GM19395 (cell line): ENCODE measurements around the gene ART3.
"Not testable (repeated sequence)": the region's sequence is repeated elsewhere in the genome, so short reads cannot be mapped to it uniquely, and the experiment has no call there.

Experiments used
- ATAC-seq: cut with Tn5 transposase; IDR thresholded peaks from one replicate; pipeline ENCODE4 v1.9.1; 2021; ENCODE audit warnings: mild to moderate bottlenecking, moderate library complexity; ENCODE audit not compliant: unreplicated experiment

ART3 gene, protein sequence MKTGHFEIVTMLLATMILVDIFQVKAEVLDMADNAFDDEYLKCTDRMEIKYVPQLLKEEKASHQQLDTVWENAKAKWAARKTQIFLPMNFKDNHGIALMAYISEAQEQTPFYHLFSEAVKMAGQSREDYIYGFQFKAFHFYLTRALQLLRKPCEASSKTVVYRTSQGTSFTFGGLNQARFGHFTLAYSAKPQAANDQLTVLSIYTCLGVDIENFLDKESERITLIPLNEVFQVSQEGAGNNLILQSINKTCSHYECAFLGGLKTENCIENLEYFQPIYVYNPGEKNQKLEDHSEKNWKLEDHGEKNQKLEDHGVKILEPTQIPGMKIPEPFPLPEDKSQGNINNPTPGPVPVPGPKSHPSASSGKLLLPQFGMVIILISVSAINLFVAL

GRCh38 chr4:76074468-76074867, at the start of gene ART3:
TSS of gene ART3 (plus strand) at chr4:76074709. CDS start at chr4:76075890, 1,181 bp downstream.
- no peak for ATAC-seq

GRCh38 chr4:76028350-76028765, 46.2 kb upstream of the ART3 start:
- ATAC-seq: no peak

DNA sequence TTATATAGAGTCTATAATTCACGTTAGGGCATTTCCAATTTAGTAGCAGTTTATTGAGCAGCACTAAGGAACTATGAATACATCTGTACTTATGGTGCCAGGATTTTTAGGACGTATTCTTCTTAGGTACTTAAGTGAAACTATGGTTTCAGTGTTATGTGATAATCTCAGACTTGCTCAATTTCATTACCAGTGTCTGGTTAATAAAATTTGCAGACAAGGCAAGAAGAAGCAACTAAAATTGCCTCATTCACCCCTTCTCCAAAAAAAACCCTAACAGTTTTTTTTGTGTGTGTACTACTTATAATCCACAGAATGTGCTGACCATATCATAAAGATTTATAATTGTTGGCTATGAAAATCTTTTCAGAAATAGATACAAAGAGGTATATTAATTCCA, 45.2 kb upstream of the ART3 start:
- no peak for ATAC-seq

- ATAC-seq: no peak
These were observed 39.4 kb upstream of the ART3 start for GRCh38 chr4:76035141-76035540.

DNA sequence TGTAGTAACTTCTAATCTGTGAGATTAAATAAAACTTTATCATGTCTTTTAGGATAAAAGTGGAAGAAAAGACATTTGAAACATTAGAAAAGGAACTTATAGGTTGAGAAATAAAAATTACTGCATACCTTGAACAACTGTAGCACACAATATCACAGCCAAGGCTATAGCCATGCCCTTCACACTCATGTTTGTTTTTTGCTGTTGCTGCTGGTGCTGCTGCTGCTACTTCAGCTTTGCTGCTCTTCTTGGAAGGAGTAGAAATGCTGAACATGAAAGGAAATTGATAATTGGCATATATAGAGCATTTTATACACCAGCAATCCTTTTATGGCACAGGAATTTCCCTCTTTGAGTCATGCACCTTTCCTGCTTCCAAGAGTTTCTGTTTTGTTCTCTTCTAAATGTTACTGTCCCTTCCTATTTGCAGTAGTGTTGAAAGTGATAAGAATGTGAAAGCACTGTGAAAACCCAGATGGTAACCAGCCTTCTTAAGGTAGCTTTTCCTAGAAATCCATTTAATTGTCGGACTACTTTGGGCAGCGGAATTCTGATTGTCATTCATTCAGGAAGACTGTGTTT, 38.6 kb upstream of the ART3 start, which contains the start of gene CXCL11:
CXCL11 (minus strand) TSS at position 272 of the 582 bp plus-strand sequence; CDS start at position 189, 83 bp downstream.
- no peak for ATAC-seq

DNA sequence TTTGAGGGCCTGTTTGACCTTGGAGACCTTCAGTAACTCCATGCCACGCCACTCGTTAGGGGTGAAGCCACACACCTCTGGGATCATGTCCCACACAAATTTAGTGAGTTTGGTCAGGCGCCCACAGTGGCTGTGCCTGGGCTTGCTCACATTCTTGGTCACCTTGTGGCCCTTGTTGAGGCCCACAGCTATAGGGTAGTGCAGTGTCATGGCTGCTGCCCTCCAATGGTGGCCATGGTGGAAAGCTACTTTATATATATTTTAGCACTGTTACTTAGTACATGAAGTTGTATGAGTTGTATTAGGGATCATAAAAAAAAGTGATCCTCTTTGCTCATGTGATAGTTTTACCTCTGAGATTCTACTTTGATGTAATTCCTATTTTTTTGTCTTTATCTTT, 37.7 kb upstream of the ART3 start:
- ATAC-seq: no peak

DNA sequence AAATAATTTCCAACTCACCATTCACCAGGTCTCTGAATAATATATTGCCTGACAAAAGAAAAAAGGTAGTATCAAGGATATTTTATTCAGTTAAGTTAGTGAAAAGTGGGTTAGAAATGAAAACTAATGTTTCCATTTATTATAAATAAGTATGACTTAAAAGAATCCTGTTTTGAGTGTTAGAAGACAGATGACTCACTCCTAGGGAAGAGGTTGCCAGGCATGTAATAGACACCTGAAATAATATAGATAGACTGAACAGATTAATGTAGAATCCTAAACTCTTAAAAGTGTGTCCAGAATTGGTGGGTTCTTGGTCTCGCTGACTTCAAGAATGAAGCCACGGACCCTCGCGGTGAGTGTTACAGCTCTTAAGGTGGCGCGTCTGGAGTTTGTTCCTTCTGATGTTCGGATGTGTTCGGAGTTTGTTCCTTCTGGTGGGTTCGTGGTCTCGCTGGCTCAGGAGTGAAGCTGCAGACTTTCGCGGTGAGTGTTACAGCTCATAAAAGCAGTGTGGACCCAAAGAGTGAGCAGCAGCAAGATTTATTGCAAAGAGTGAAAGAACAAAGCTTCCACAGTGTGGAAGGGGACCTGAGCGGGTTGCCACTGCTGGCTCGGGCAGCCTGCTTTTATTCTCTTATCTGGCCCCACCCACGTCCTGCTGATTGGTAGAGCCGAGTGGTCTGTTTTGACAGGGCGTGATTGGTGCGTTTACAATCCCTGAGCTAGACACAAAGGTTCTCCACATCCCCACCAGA, 32.1 kb upstream of the ART3 start:
- ATAC-seq: not testable (repeated sequence)

GRCh38 chr4:76043306-76043705, 31.2 kb upstream of the ART3 start:
- ATAC-seq: not testable (repeated sequence)

- not testable (repeated sequence) for ATAC-seq
These were observed 29.8 kb upstream of the ART3 start for GRCh38 chr4:76044686-76045085.

DNA sequence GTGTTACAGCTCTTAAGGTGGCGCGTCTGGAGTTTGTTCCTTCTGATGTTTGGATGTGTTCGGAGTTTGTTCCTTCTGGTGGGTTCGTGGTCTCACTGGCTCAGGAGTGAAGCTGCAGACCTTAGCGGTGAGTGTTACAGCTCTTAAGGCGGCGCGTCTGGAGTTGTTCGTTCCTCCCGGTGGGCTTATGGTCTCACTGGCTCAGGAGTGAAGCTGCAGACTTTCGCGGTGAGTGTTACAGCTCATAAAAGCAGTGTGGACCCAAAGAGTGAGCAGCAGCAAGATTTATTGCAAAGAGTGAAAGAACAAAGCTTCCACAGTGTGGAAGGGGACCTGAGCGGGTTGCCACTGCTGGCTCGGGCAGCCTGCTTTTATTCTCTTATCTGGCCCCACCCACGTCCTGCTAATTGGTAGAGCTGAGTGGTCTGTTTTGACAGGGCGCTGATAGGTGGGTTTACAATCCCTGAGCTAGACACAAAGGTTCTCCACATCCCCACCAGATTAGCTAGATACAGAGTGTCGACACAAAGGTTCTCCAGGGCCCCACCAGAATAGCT, 24.6 kb upstream of the ART3 start:
- ATAC-seq: not testable (repeated sequence)

DNA sequence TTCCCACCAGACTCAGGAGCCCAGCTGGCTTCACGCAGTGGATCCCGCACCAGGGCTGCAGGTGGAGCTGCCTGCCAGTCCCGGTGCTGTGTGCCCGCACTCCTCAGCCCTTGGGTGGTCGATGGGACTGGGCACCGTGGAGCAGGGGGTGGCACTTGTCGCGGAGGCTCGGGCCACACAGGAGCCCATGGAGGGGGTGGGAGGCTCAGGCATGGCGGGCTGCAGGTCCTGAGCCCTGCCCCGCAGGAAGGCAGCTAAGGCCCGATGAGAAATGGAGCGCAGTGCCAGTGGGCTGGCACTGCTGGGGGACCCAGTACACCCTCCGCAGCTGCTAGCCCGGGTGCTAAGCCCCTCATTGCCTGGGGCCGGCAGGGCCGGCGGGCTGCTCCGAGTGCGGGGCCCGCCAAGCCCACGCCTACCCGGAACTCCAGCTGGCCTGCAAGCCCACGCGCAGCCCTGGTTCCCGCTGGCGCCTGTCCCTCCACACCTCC, 23.9 kb upstream of the ART3 start:
- not testable (repeated sequence) for ATAC-seq

DNA sequence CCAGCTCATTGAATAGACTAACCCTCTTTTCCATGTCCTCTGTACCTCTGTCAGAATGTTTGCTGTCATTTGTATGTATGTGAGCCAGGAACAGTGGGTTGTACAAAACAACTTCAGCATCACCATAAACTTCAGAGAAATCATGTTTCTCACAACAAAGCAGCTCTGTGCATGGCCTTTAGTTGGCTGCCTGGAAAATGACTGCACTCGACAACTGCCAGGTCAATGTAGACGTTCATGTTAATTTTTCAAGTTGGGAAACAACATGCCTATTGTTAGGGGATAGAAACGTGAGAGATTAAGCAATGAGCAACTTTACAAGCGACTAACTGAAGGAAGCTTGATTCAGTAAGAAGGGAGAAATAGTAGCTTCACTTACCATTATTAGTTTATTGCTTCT, 20.8 kb upstream of the ART3 start:
- no peak for ATAC-seq

GRCh38 chr4:76055016-76055415, 19.5 kb upstream of the ART3 start:
- peak; percentile 97 for ATAC-seq

DNA sequence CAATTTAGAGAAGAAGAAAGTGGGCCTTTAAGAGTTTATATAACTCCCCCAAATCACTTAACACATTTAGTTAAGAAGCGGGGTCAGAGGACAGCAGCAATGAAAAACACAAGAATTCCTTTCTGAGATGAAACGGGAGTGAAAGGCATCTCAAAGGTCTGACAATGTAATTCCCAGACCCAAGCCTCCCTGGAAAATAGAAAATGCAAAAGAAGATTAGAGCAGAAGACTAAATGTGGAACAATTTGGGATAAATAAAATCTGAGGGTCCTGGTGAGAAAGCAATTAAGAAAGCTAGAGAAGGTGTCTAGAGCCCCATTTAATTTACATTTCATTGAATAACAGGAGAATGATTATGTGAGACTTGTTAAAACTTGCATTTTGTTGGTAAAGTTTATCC, 19.1 kb upstream of the ART3 start:
- ATAC-seq: no peak

DNA sequence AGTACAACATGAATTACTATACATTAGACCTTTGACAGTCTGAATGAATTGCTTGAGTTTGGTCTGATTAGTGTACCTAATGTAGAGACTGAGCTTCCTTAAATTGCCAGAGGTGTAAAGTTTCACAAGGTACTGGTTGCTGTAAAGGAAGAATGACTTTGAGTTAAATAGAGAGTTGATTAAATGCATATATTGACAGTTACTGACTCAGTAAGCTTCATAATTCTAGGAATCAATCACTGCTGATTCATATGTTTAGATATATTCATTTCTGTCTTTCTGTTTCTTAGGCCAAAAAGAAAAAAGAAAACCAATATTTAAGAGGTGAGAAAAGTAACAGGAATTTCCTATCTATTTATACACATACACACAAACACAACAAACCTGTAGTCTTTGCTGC, 16.2 kb upstream of the ART3 start:
- ATAC-seq: peak; percentile 46

DNA sequence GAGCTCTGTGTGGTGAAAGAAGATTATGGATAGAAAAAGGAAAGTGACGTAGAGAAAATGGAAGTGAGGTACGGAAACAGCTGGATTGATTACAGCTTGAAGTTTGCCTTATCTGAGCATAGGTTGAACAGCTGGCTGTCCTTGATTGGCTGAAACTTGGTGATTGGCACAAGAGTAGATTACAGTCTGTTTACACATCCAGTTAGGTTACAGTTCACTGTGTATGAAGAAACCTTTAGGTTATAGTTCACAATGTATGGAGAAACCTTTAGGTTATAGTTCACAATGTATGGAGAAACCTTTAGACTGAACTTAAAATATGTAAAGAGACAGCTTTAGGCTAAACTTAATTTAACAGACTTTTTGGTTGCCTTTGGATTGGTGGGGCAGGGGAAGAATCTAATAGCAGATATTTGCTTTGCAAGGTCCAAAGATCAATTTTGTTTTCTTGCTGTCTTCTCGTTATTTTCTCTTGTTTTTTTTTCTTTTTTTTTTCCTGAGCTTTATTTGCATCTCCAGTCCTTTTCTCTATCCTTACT, 15.6 kb upstream of the ART3 start:
- ATAC-seq: no peak

GRCh38 chr4:76059750-76060149, 14.8 kb upstream of the ART3 start:
- ATAC-seq: no peak

- ATAC-seq: no peak
These were observed 14.0 kb upstream of the ART3 start for GRCh38 chr4:76060506-76060905.

DNA sequence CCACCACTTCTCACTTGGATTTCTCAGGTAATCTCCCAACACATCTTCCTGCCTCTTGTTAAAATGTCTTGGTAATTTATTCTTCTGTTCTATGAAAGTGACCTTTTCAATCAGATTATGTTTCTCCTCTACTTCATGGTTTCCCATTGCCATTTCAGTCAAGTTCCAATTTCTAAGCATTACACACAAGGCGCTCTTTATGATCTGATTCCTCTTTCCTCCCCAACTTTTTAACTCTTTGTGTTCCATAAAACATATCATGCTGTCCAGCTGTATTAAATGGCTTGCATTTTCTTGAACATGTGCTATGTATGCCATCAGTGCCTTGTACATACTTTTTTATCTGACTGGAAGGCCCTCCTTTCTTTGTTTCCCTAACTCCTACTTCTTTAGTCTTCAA, 13.1 kb upstream of the ART3 start:
- ATAC-seq: no peak

DNA sequence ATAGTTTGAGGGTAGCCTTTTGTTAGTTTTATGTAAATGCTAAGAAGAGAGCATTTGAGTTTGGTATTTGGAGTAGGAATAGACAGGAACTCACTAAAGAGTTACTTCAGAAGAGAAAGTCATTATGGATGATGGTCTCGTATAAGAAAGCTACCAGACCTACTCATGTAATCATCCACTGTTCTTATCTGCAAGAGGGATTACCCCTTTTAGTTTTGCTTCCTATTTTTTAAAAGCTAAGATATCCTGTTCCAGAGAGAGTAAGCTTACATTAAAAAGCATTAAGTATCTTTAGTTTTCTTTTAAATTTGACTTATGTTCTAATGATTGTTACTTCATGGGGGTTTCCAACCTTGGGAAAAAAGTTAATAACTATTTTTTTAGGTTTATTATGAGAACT, 12.5 kb upstream of the ART3 start:
- peak; percentile 66 for ATAC-seq

DNA sequence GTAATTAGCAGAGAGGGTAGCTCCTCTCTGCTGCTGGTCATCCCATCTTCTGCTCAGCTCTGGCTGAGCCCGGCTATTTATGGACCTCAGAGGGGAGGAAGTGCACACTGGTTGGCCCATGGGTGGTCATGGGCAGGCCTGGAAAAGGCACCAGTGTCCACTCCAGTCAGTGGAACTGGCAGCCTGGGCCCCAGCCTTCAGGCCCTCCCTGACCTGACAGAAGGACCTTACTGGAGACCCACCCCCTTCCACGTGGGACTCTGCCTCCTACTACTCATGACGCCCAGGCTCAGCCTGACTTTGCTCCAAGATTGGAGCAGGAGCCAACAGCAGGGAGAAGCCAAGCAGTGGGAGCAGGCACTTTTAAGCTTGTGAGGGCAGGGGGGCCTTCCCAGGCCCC, 8.0 kb upstream of the ART3 start:
- no peak for ATAC-seq
